Astrocyte (in vitro differentiated cells and primary cell): ENCODE measurements around the gene VPS13C. TPM values are rescaled to one million over a fixed set of nuclear protein-coding genes. Genes with fewer than 3 reads are reported as not detected.

ENCODE experiments used
- DNase-seq: peaks from one replicate; pipeline ENCODE4 v3.0.0-alpha.2; 2010; ENCODE audit warnings: low read depth
- FAIRE-seq: peaks from 2 replicates; lab custom pipeline; 2011; peaks lifted over from hg19 to GRCh38; lab: Jason Lieb, UNC
- H2AFZ ChIP-seq: 2 replicates; pipeline ENCODE4 v1.6.0; 2012; ENCODE audit warnings: low read depth, low read length, inconsistent platforms
- H3K27ac ChIP-seq: 2 replicates; pipeline ENCODE4 v1.5.1; 2011; ENCODE audit warnings: low read depth, low read length, inconsistent platforms
- H3K27me3 ChIP-seq: 2 replicates; pipeline ENCODE4 v1.6.0; 2011; ENCODE audit warnings: low read length, inconsistent platforms; ENCODE audit not compliant: insufficient read depth
- H3K36me3 ChIP-seq: 2 replicates; pipeline ENCODE4 v1.5.1; 2011; ENCODE audit warnings: low read length, inconsistent platforms; ENCODE audit not compliant: insufficient read depth
- H3K4me1 ChIP-seq: 2 replicates; pipeline ENCODE4 v1.5.1; 2011; ENCODE audit warnings: low read length, inconsistent platforms; ENCODE audit not compliant: insufficient read depth
- H3K4me2 ChIP-seq: 2 replicates; pipeline ENCODE4 v1.6.0; 2012; ENCODE audit warnings: low read length, inconsistent platforms
- H3K4me3 ChIP-seq: 2 replicates; pipeline ENCODE4 v1.5.1; 2011; ENCODE audit warnings: low read depth, mild to moderate bottlenecking, low read length, inconsistent platforms; ENCODE audit not compliant: insufficient read depth
- H3K79me2 ChIP-seq: 2 replicates; pipeline ENCODE4 v1.6.0; 2012; ENCODE audit warnings: mild to moderate bottlenecking, low read length, inconsistent platforms; ENCODE audit not compliant: insufficient read depth
- H3K9ac ChIP-seq: 2 replicates; pipeline ENCODE4 v1.6.0; 2012; ENCODE audit warnings: mild to moderate bottlenecking, low read length, inconsistent platforms
- H3K9me3 ChIP-seq: 2 replicates; pipeline ENCODE4 v1.5.1; 2012; ENCODE audit warnings: low read depth, mild to moderate bottlenecking, low read length, inconsistent platforms; ENCODE audit not compliant: insufficient read depth
- H4K20me1 ChIP-seq: 2 replicates; pipeline ENCODE4 v1.6.0; 2012; ENCODE audit warnings: low read length, inconsistent platforms; ENCODE audit not compliant: insufficient read depth
- H3K27ac Mint-ChIP-seq: one replicate; pipeline ENCODE4 v1.8.0; 2021; ENCODE audit warnings: mild to moderate bottlenecking, mixed read lengths; ENCODE audit not compliant: unreplicated experiment
- H3K27me3 Mint-ChIP-seq: one replicate; pipeline ENCODE4 v1.8.0; 2021; ENCODE audit warnings: low read depth, mixed read lengths; ENCODE audit not compliant: unreplicated experiment
- H3K36me3 Mint-ChIP-seq: one replicate; pipeline ENCODE4 v1.8.0; 2021; ENCODE audit warnings: low read depth, mixed read lengths; ENCODE audit not compliant: unreplicated experiment
- H3K4me1 Mint-ChIP-seq: one replicate; pipeline ENCODE4 v1.8.0; 2021; ENCODE audit warnings: low read depth, mixed read lengths; ENCODE audit not compliant: unreplicated experiment
- H3K4me3 Mint-ChIP-seq: one replicate; pipeline ENCODE4 v1.8.0; 2021; ENCODE audit warnings: mild to moderate bottlenecking, moderate library complexity, mixed read lengths; ENCODE audit not compliant: unreplicated experiment
- H3K9me3 Mint-ChIP-seq: one replicate; pipeline ENCODE4 v1.8.0; 2021; ENCODE audit warnings: mild to moderate bottlenecking, mixed read lengths; ENCODE audit not compliant: unreplicated experiment
- EZH2 ChIP-seq: IDR thresholded peaks from 2 replicates; pipeline ENCODE4 v1.6.1; 2012; ENCODE audit warnings: mild to moderate bottlenecking, low read length, inconsistent platforms; ENCODE audit not compliant: insufficient read depth
- total RNA-seq: library from RNA; stranded (reverse); gene quantifications from 2 replicates; pipeline ENCODE4 v1.2.1, GENCODE V29; 2021
- TF ChIP-seq, protein P1 (sequence below): IDR thresholded peaks from 2 replicates; pipeline ENCODE4 v1.5.1; 2011; ENCODE audit warnings: low read depth, mild to moderate bottlenecking, inconsistent platforms, low read length, moderate library complexity; ENCODE audit not compliant: insufficient read depth

The VPS13C gene
- total RNA-seq, 1 donor from 2014 or later, result 35.4 TPM

DNA sequence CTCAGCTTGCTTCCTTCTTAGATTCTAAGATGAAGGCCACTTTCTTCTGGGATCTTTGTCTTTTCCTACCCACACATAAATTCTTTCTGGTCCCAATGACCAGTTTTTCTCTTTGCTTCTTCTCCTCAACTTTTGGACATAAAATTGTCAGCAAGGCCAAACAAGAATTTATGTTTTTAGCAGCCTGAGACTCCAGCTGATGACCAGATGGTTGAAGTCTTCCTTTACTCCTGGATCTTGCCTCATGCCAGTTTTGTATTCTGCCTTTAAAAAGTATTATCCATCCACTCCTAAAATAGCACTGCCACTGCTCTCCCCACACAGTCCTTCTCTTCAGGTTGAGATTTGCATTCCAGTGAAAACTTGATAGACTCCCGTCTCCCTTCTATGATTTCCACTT, 236.0 kb downstream of the VPS13C start:
- DNase-seq, result no peak
- peaks cover 8% of the 10 kb centered on the region for H3K27me3 ChIP-seq
- Mint-ChIP-seq H3K9me3 (peaks cover 8% of the 10 kb centered on the region), H3K27ac (no peak overlapping the region), H3K36me3 (peaks cover 3% of the 10 kb centered on the region), H3K4me3 (no peak overlapping the region), H3K4me1 (no peaks in the 10 kb centered on the region), H3K27me3 (peaks cover 23% of the 10 kb centered on the region)
- no peak overlapping the region for H3K4me3 ChIP-seq
- H3K79me2 ChIP-seq, result no peaks in the 10 kb centered on the region
- no peak overlapping the region for H3K4me2 ChIP-seq
- no peak overlapping the region for H2AFZ ChIP-seq
- H3K4me1 ChIP-seq, result no peaks in the 10 kb centered on the region
- no peaks in the 10 kb centered on the region for H3K36me3 ChIP-seq
- no peaks in the 10 kb centered on the region for H3K9me3 ChIP-seq
- no peak overlapping the region for H3K9ac ChIP-seq
- TF ChIP-seq, protein P1, sequence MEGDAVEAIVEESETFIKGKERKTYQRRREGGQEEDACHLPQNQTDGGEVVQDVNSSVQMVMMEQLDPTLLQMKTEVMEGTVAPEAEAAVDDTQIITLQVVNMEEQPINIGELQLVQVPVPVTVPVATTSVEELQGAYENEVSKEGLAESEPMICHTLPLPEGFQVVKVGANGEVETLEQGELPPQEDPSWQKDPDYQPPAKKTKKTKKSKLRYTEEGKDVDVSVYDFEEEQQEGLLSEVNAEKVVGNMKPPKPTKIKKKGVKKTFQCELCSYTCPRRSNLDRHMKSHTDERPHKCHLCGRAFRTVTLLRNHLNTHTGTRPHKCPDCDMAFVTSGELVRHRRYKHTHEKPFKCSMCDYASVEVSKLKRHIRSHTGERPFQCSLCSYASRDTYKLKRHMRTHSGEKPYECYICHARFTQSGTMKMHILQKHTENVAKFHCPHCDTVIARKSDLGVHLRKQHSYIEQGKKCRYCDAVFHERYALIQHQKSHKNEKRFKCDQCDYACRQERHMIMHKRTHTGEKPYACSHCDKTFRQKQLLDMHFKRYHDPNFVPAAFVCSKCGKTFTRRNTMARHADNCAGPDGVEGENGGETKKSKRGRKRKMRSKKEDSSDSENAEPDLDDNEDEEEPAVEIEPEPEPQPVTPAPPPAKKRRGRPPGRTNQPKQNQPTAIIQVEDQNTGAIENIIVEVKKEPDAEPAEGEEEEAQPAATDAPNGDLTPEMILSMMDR, result no peak
- no peak for TF ChIP-seq EZH2
- FAIRE-seq, result no peak
- no peak overlapping the region for H3K27ac ChIP-seq
- H4K20me1 ChIP-seq, result no peaks in the 10 kb centered on the region

DNA sequence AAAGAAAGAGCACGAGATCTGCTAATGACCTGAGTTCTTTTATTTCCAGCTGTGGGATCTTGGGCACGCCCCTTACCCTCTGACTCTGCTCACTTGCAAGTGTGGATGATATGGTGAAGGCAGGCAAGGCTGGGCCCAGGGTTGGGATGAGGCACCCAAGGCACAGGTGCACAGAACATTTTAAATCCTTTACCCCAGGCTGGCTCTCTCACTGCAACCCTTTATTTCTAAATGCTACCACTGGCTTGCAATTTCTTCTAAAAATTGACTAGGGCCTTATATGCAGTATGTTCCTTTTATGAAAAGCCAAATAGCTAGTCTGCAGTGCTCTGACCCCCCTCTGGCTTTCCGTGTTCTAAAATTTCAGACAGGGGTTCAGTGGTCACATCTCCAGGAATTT, 237.7 kb downstream of the VPS13C start:
- Histone ChIP-seq H2AFZ (no peak overlapping the region), H3K4me1 (no peaks in the 10 kb centered on the region), H3K4me3 (no peak overlapping the region), H3K27me3 (peaks cover 8% of the 10 kb centered on the region), H3K9me3 (no peaks in the 10 kb centered on the region), H4K20me1 (no peaks in the 10 kb centered on the region), H3K36me3 (no peaks in the 10 kb centered on the region), H3K79me2 (no peaks in the 10 kb centered on the region), H3K9ac (no peak overlapping the region), H3K27ac (no peak overlapping the region), H3K4me2 (no peak overlapping the region)
- no peak overlapping the region for H3K4me3 Mint-ChIP-seq
- DNase-seq (no peak), FAIRE-seq (no peak)
- no peaks in the 10 kb centered on the region for H3K4me1 Mint-ChIP-seq
- peaks cover 8% of the 10 kb centered on the region for H3K9me3 Mint-ChIP-seq
- TF ChIP-seq, protein P1, result no peak
- TF ChIP-seq EZH2, result no peak
- H3K36me3 Mint-ChIP-seq, result peaks cover 3% of the 10 kb centered on the region
- H3K27ac Mint-ChIP-seq, result no peak overlapping the region
- peaks cover 24% of the 10 kb centered on the region for H3K27me3 Mint-ChIP-seq

DNA sequence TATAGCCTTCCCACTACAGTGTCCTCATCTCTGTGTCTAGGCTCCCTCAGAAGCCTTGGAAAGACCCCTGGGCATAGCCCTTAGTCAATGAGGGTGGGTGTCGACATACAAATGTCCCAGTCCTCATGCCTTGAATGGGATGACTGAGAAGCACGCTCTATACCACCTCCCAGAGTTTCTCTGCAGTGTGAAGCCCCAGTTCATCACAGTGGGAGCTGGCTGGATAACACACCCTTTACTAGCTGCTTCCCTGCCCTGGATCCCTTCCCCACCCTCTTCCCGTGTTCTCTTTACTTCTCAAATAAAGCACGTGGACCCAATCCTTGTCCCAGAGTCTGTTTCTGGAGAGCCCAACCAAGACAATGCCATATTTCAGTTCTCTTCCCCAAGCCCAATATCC, 239.3 kb downstream of the VPS13C start:
- no peaks in the 10 kb centered on the region for H3K79me2 ChIP-seq
- no peak overlapping the region for H3K9ac ChIP-seq
- no peak for DNase-seq
- no peak for FAIRE-seq
- peaks cover 24% of the 10 kb centered on the region for H3K27me3 Mint-ChIP-seq
- no peaks in the 10 kb centered on the region for H4K20me1 ChIP-seq
- peaks cover 3% of the 10 kb centered on the region for H3K27me3 ChIP-seq
- no peaks in the 10 kb centered on the region for H3K36me3 ChIP-seq
- no peak overlapping the region for H3K27ac Mint-ChIP-seq
- H3K9me3 Mint-ChIP-seq, result peaks cover 8% of the 10 kb centered on the region
- no peak for TF ChIP-seq EZH2
- TF ChIP-seq, protein P1, result no peak
- no peak overlapping the region for H3K4me3 Mint-ChIP-seq
- H2AFZ ChIP-seq, result no peak overlapping the region
- no peaks in the 10 kb centered on the region for H3K9me3 ChIP-seq
- H3K4me1 Mint-ChIP-seq, result no peaks in the 10 kb centered on the region
- H3K36me3 Mint-ChIP-seq, result peaks cover 3% of the 10 kb centered on the region
- H3K4me3 ChIP-seq, result no peak overlapping the region
- no peaks in the 10 kb centered on the region for H3K4me1 ChIP-seq
- no peak overlapping the region for H3K27ac ChIP-seq
- no peak overlapping the region for H3K4me2 ChIP-seq
